ENCODE data around the gene BABAM2.

DNA sequence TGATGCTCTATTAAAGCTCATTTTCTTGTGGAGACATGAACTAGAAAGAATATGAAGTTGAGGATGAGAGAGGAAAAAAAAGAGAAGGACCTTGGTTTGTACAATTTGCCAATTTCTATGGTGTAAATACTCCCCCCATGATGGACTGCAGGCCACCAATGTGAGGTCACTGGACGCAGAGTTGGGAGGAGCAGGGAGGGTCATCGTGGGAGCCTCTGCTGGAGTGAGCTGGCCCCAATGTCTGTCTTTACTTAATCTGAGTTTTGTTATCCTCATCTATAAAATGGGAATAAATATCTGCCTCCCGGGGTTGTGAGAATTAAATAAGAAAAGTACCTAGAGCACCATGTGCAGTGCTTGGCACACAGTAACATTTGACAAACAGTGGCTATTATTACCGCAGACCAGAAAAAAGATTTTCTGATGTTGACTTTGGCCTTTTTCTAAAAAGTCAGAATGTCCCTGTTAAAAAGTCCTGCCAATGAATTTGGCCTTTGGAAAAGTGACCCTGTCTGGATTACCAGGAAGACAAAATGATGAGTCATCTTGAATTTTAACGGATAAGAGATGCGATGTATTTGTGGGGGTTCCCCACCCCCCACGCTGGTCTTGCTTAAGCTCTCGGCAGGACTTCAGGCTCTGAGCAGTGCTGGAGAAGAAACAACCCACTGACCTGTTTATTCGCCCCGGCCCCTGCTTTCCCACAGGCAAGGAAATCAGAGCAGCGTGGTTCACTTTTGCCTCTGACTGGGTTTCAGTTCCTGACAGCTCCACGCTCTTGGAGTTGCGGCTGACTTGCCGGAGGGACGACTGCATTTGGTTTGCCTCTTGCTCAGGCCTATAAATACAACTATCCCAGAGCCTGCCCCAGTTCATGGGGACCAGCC is 451.8 kb downstream of the BABAM2 start:
- TF ChIP-seq CTCF (IDR thresholded peaks at IDR 0.05): no peak
- TF ChIP-seq POLR2AphosphoS5 (IDR thresholded peaks at IDR 0.05): peak in 1 of 3 donors; percentile 12

Data from transverse colon (tissue), 4 donors.